ENCODE measurements around the gene GSTM1. TPM values are rescaled to one million over a fixed set of nuclear protein-coding genes. Genes with fewer than 3 reads are reported as not detected.

Gene GSTM1
- total and polyA plus RNA-seq, 10 of the 15 experiments (the other 5 are each of a cell fraction or from before 2014, with no cell fraction given), result 16.0 to 75.6 (median 46.4) TPM

GRCh38 chr1:109664671-109665070 lies 22.9 kb upstream of the GSTM1 start:
- H3K27ac ChIP-seq (ENCODE audit: control insufficient read depth, insufficient read depth), result no peak overlapping the region
- H4K20me1 ChIP-seq (ENCODE audit: control insufficient read depth, insufficient read depth), result no peaks in the 10 kb centered on the region
- H3K4me1 ChIP-seq (ENCODE audit: control insufficient read depth, insufficient read depth, low read length), result peaks cover 3% of the 10 kb centered on the region; the same call in 1 of the 2 replicates
- no peaks in the 10 kb centered on the region for H3K36me3 ChIP-seq (ENCODE audit: control insufficient read depth in 2 of 2, insufficient read depth in 2 of 2, low read length in 1 of 2)
- no peak for TF ChIP-seq LARP7 (IDR thresholded peaks at IDR 0.05)
- no peak for TF ChIP-seq YY1 (IDR thresholded peaks at IDR 0.05; ENCODE audit: low read depth, low read length)
- TF ChIP-seq BHLHE40 (IDR thresholded peaks at IDR 0.05; ENCODE audit: borderline replicate concordance in 1 of 2, low read depth in 2 of 2, low read length in 1 of 2), result no peak
- no peak for TF ChIP-seq BCL3 (IDR thresholded peaks at IDR 0.05; ENCODE audit: borderline replicate concordance, insufficient read depth, low read depth, low read length, poor library complexity, severe bottlenecking)
- TF ChIP-seq IRF4 (IDR thresholded peaks at IDR 0.05; ENCODE audit: low read depth, low read length), result no peak
- no peak for TF ChIP-seq RFX5 (IDR thresholded peaks at IDR 0.05; ENCODE audit: low read depth, low read length)
- TF ChIP-seq BCLAF1 (IDR thresholded peaks at IDR 0.05), result no peak
- TF ChIP-seq SIX5 (IDR thresholded peaks at IDR 0.05; ENCODE audit: low read depth, low read length, severe bottlenecking), result no peak
- no peak for TF ChIP-seq BACH1 (IDR thresholded peaks at IDR 0.05; ENCODE audit: borderline replicate concordance)
- TF ChIP-seq KDM1A (IDR thresholded peaks at IDR 0.05; ENCODE audit: borderline replicate concordance), result no peak
- no peaks in the 10 kb centered on the region for H3K9me3 ChIP-seq (replicated peaks; ENCODE audit: control insufficient read depth, insufficient read depth, low read length)
- H2AFZ ChIP-seq (ENCODE audit: control insufficient read depth, low read depth, low read length), result no peak overlapping the region
- intact Hi-C loops (cut with micrococcal nuclease; ENCODE audit: unreplicated experiment) (no loop called here), in situ Hi-C loops (cut with MboI) (no loop called here)
- FAIRE-seq, result no peak
- ChIA-PET SMC1A (ENCODE audit: uncharacterized antibody, unreplicated experiment) (no interaction called here), RAD21 (ENCODE audit: unreplicated experiment) (no interaction called here), CTCF (no interaction called here), POLR2A (no interaction called here)
- WGBS (ENCODE audit: insufficient coverage, insufficient replicate concordance, low lambda C conversion rate, missing lambda C conversion rate), result 43% methylated on average over 1 of the region's 1 CpG
- H3K27me3 ChIP-seq (replicated peaks in 1 of 2; ENCODE audit: control insufficient read depth in 2 of 2, insufficient read depth in 2 of 2, low read length in 1 of 2), result no peaks in the 10 kb centered on the region
- no TSS peak for BruUV-seq (replicated peaks)
- no peak overlapping the region for H3K4me3 ChIP-seq
- DNase-seq (ENCODE audit: low read depth, low spot score), result no peak
- H3K79me2 ChIP-seq (ENCODE audit: control insufficient read depth, insufficient read depth, low read length), result no peaks in the 10 kb centered on the region
- H3K9ac ChIP-seq (ENCODE audit: control insufficient read depth, insufficient read depth, low read length), result no peak overlapping the region
- no peak for ATAC-seq
- no peak overlapping the region for H3K4me2 ChIP-seq (ENCODE audit: control insufficient read depth, insufficient read depth)

Measured in GM12878 (cell line).